H9 (cell line): ENCODE results near the gene RRAGC. TPM values are rescaled to one million over a fixed set of nuclear protein-coding genes. Genes with fewer than 3 reads are reported as not detected.

Experiments used
- DNase-seq: peaks from one replicate; pipeline ENCODE4 v3.0.0-alpha.2; 2017
- H2AFZ ChIP-seq: one replicate; pipeline ENCODE4 v1.6.1; 2013; ENCODE audit warnings: mild to moderate bottlenecking, low read length, control low read depth, moderate library complexity
- H2AK5ac ChIP-seq: 2 replicates; pipeline ENCODE4 v1.6.1; 2013; ENCODE audit warnings: low read length, control low read depth, mixed read lengths; ENCODE audit not compliant: insufficient read length
- H2BK120ac ChIP-seq: one replicate; pipeline ENCODE4 v1.6.1; 2013; ENCODE audit warnings: low read depth, mild to moderate bottlenecking, low read length, control low read depth, inconsistent platforms; ENCODE audit not compliant: poor library complexity, severe bottlenecking
- H2BK12ac ChIP-seq: 2 replicates; pipeline ENCODE4 v1.6.1; 2013; ENCODE audit warnings: low read length, control low read depth, mixed read lengths, low read depth; ENCODE audit not compliant: insufficient read length
- H2BK15ac ChIP-seq: 2 replicates; pipeline ENCODE4 v1.6.1; 2013; ENCODE audit warnings: low read depth, low read length, control low read depth
- H2BK20ac ChIP-seq: one replicate; pipeline ENCODE4 v1.6.1; 2013; ENCODE audit warnings: low read depth, mild to moderate bottlenecking, low read length, control low read depth, inconsistent platforms; ENCODE audit not compliant: poor library complexity, severe bottlenecking
- H2BK5ac ChIP-seq: 2 replicates; pipeline ENCODE4 v1.6.1; 2013; ENCODE audit warnings: low read length, control low read depth, mixed read lengths; ENCODE audit not compliant: insufficient read length
- H3K14ac ChIP-seq: 2 replicates; pipeline ENCODE4 v1.6.1; 2013; ENCODE audit warnings: low read length, control low read depth; ENCODE audit not compliant: insufficient read depth
- H3K18ac ChIP-seq: 2 replicates; pipeline ENCODE4 v1.6.1; 2013; ENCODE audit warnings: low read depth, mild to moderate bottlenecking, mixed read lengths, low read length, control low read depth; ENCODE audit not compliant: insufficient read length
- H3K23ac ChIP-seq: 2 replicates; pipeline ENCODE4 v1.6.1; 2013; ENCODE audit warnings: low read length, control low read depth, mixed read lengths, low read depth; ENCODE audit not compliant: insufficient read length
- H3K23me2 ChIP-seq: 2 replicates; pipeline ENCODE4 v1.6.1; 2013; ENCODE audit warnings: low read depth, mild to moderate bottlenecking, mixed read lengths, low read length, control low read depth; ENCODE audit not compliant: insufficient read length, poor library complexity, severe bottlenecking
- H3K27ac ChIP-seq: 2 replicates; pipeline ENCODE4 v1.5.1; 2013; ENCODE audit warnings: low read length, control low read depth, mixed read lengths, low read depth; ENCODE audit not compliant: insufficient read length
- H3K27me3 ChIP-seq: 2 replicates; pipeline ENCODE4 v1.6.1; 2013; ENCODE audit warnings: low read length, control low read depth, inconsistent platforms; ENCODE audit not compliant: insufficient read depth
- H3K4ac ChIP-seq: 2 replicates; pipeline ENCODE4 v1.6.1; 2013; ENCODE audit warnings: low read depth, mild to moderate bottlenecking, control low read depth, inconsistent platforms, low read length, moderate library complexity
- H3K4me1 ChIP-seq: 2 replicates; pipeline ENCODE4 v1.6.1; 2013; ENCODE audit warnings: low read length, control low read depth, inconsistent platforms; ENCODE audit not compliant: insufficient read depth
- H3K4me2 ChIP-seq: 2 replicates; pipeline ENCODE4 v1.6.1; 2013; ENCODE audit warnings: low read length, control low read depth, mixed read lengths; ENCODE audit not compliant: insufficient read length, insufficient read depth
- H3K56ac ChIP-seq: 2 replicates; pipeline ENCODE4 v1.6.1; 2013; ENCODE audit warnings: low read depth, mild to moderate bottlenecking, mixed read lengths, low read length, control low read depth; ENCODE audit not compliant: insufficient read length
- H3K79me1 ChIP-seq: 2 replicates; pipeline ENCODE4 v1.6.1; 2013; ENCODE audit warnings: low read depth, mild to moderate bottlenecking, moderate library complexity, low read length, control low read depth, inconsistent platforms; ENCODE audit not compliant: insufficient read depth, poor library complexity, severe bottlenecking
- H3K79me2 ChIP-seq: 2 replicates; pipeline ENCODE4 v1.6.1; 2013; ENCODE audit warnings: low read length, control low read depth, inconsistent platforms; ENCODE audit not compliant: insufficient read depth
- H3K9ac ChIP-seq: 2 replicates; pipeline ENCODE4 v1.6.1; 2013; ENCODE audit warnings: low read length, control low read depth, mixed read lengths; ENCODE audit not compliant: insufficient read length; ENCODE audit errors: extremely low read depth
- H3K9me3 ChIP-seq: one replicate; pipeline ENCODE4 v1.6.1; 2013; ENCODE audit warnings: low read depth, low read length, inconsistent platforms; ENCODE audit not compliant: control insufficient read depth
- H3T11ph ChIP-seq: one replicate; pipeline ENCODE4 v1.6.1; 2013; ENCODE audit warnings: mild to moderate bottlenecking, low read length, control low read depth, inconsistent platforms
- H4K20me1 ChIP-seq: one replicate; pipeline ENCODE4 v1.6.1; 2013; ENCODE audit not compliant: control insufficient read depth, insufficient read length, insufficient read depth
- H4K5ac ChIP-seq: 2 replicates; pipeline ENCODE4 v1.6.1; 2013; ENCODE audit warnings: low read depth, mild to moderate bottlenecking, mixed read lengths, low read length, control low read depth; ENCODE audit not compliant: insufficient read length
- H4K8ac ChIP-seq: replicated peaks from 2 replicates; pipeline ENCODE4 v1.6.1; 2013; ENCODE audit warnings: low read length, control low read depth, mixed read lengths, low read depth; ENCODE audit not compliant: insufficient read length
- H4K91ac ChIP-seq: 2 replicates; pipeline ENCODE4 v1.6.1; 2013; ENCODE audit warnings: low read depth, mild to moderate bottlenecking, moderate library complexity, mixed read lengths, low read length, control low read depth; ENCODE audit not compliant: insufficient read length
- H3K27ac Mint-ChIP-seq, 3 experiments: 2 replicates in 2 of 3; 3 replicates in 1 of 3; pipeline ENCODE4 v1.8.0; 2020 to 2021; ENCODE audit warnings: mixed read lengths in 3 of 3, mild to moderate bottlenecking in 1 of 3, moderate library complexity in 1 of 3
- H3K27me3 Mint-ChIP-seq: 2 replicates; pipeline ENCODE4 v1.8.0; 2021; ENCODE audit warnings: low read depth, mild to moderate bottlenecking, moderate library complexity, mixed read lengths
- H3K36me3 Mint-ChIP-seq, 3 experiments: 2 replicates in 2 of 3; 3 replicates in 1 of 3; pipeline ENCODE4 v1.8.0; 2020 to 2021; ENCODE audit warnings: low read depth in 3 of 3, mixed read lengths in 3 of 3; ENCODE audit not compliant: insufficient read depth in 1 of 3
- H3K4me1 Mint-ChIP-seq, 2 experiments: 2 replicates each; pipeline ENCODE4 v1.8.0; 2020; ENCODE audit warnings: mixed read lengths in 2 of 2
- H3K4me3 Mint-ChIP-seq, 2 experiments: 2 replicates in 1 of 2; 3 replicates in 1 of 2; pipeline ENCODE4 v1.8.0; 2020 to 2021; ENCODE audit warnings: mild to moderate bottlenecking in 2 of 2, mixed read lengths in 2 of 2, moderate library complexity in 1 of 2
- H3K9me3 Mint-ChIP-seq, 2 experiments: 2 replicates in 1 of 2; 3 replicates in 1 of 2; pipeline ENCODE4 v1.8.0; 2020; ENCODE audit warnings: mild to moderate bottlenecking in 2 of 2, mixed read lengths in 2 of 2, moderate library complexity in 1 of 2
- WGBS: extraction: QIAGEN DNeasy Blood & Tissue Kit; methylation state at CpG from one replicate; pipeline ENCODE4 v1.1.7; 2013; ENCODE audit warnings: missing lambda C conversion rate, low lambda C conversion rate, mixed read lengths; ENCODE audit not compliant: insufficient read length; ENCODE audit errors: extremely low coverage; 5-methylcytosine and 5-hydroxymethylcytosine counted together
- total RNA-seq: library from RNA; stranded (reverse); gene quantifications from 2 replicates; pipeline ENCODE4 v1.2.1, GENCODE V29; 2021
- TF ChIP-seq, protein P1 (sequence below): fragments of 200-600 bp; sonication (generic); conservative IDR thresholded peaks from 3 replicates; pipeline ENCODE4 v1.8.0; 2021; ENCODE audit warnings: antibody characterized with exemption, mild to moderate bottlenecking

The RRAGC gene
- total RNA-seq, 1 experiment from 2014 or later, result 17.9 TPM

GRCh38 chr1:38891753-38892152, 32.2 kb upstream of the RRAGC start:
- no peak overlapping the region for H3K9ac ChIP-seq
- H3K79me2 ChIP-seq, result no peaks in the 10 kb centered on the region
- Mint-ChIP-seq H3K9me3 (no peaks in the 10 kb centered on the region), H3K27ac (no peak overlapping the region; a peak in 1 of 7 replicates), H3K4me3 (no peak overlapping the region), H3K4me1 (peaks cover 5 to 6% of the 10 kb centered on the region in 2 experiments), H3K27me3 (no peaks in the 10 kb centered on the region; the same call in 1 of the 2 replicates), H3K36me3 (no peaks in the 10 kb centered on the region)
- no peak overlapping the region for H2BK15ac ChIP-seq
- no peak overlapping the region for H2BK20ac ChIP-seq
- TF ChIP-seq, protein P1, sequence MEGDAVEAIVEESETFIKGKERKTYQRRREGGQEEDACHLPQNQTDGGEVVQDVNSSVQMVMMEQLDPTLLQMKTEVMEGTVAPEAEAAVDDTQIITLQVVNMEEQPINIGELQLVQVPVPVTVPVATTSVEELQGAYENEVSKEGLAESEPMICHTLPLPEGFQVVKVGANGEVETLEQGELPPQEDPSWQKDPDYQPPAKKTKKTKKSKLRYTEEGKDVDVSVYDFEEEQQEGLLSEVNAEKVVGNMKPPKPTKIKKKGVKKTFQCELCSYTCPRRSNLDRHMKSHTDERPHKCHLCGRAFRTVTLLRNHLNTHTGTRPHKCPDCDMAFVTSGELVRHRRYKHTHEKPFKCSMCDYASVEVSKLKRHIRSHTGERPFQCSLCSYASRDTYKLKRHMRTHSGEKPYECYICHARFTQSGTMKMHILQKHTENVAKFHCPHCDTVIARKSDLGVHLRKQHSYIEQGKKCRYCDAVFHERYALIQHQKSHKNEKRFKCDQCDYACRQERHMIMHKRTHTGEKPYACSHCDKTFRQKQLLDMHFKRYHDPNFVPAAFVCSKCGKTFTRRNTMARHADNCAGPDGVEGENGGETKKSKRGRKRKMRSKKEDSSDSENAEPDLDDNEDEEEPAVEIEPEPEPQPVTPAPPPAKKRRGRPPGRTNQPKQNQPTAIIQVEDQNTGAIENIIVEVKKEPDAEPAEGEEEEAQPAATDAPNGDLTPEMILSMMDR, result peak; percentile 64
- no peak overlapping the region for H4K91ac ChIP-seq
- no peak overlapping the region for H3K4me2 ChIP-seq
- peak; percentile 53 for DNase-seq
- H4K8ac ChIP-seq, result no peak overlapping the region
- no peak overlapping the region for H2AFZ ChIP-seq
- H3K79me1 ChIP-seq, result no peaks in the 10 kb centered on the region
- H3K14ac ChIP-seq, result no peak overlapping the region
- no peak overlapping the region for H2AK5ac ChIP-seq
- H3K56ac ChIP-seq, result no peak overlapping the region
- no CpG with 5 or more reads among the region's 1 CpG for WGBS
- no peak overlapping the region for H3K27ac ChIP-seq
- no peaks in the 10 kb centered on the region for H3K4me1 ChIP-seq
- no peak overlapping the region for H4K5ac ChIP-seq
- H3K4ac ChIP-seq, result no peak overlapping the region
- no peak overlapping the region for H2BK120ac ChIP-seq
- H3T11ph ChIP-seq, result no peak overlapping the region
- no peak overlapping the region for H3K23ac ChIP-seq
- no peak overlapping the region for H2BK5ac ChIP-seq
- H2BK12ac ChIP-seq, result no peak overlapping the region
- no peaks in the 10 kb centered on the region for H4K20me1 ChIP-seq
- H3K9me3 ChIP-seq, result no peaks in the 10 kb centered on the region
- H3K27me3 ChIP-seq, result no peaks in the 10 kb centered on the region
- H3K18ac ChIP-seq, result no peak overlapping the region
- H3K23me2 ChIP-seq, result no peaks in the 10 kb centered on the region
